PC-9 (cell line): ENCODE data around the gene SAP25.

Source experiments
- EZH2 ChIP-seq: fragments of 200-600 bp; sonication (generic); IDR thresholded peaks from 2 replicates; pipeline ENCODE4 v1.8.0; 2017; ENCODE audit warnings: antibody characterized with exemption, low read depth
- TF ChIP-seq, protein P1 (sequence below): fragments of 200-600 bp; sonication (generic); conservative IDR thresholded peaks from 2 replicates; pipeline ENCODE4 v1.6.1; 2017; ENCODE audit warnings: mixed run types, antibody characterized with exemption, mild to moderate bottlenecking, moderate library complexity

DNA sequence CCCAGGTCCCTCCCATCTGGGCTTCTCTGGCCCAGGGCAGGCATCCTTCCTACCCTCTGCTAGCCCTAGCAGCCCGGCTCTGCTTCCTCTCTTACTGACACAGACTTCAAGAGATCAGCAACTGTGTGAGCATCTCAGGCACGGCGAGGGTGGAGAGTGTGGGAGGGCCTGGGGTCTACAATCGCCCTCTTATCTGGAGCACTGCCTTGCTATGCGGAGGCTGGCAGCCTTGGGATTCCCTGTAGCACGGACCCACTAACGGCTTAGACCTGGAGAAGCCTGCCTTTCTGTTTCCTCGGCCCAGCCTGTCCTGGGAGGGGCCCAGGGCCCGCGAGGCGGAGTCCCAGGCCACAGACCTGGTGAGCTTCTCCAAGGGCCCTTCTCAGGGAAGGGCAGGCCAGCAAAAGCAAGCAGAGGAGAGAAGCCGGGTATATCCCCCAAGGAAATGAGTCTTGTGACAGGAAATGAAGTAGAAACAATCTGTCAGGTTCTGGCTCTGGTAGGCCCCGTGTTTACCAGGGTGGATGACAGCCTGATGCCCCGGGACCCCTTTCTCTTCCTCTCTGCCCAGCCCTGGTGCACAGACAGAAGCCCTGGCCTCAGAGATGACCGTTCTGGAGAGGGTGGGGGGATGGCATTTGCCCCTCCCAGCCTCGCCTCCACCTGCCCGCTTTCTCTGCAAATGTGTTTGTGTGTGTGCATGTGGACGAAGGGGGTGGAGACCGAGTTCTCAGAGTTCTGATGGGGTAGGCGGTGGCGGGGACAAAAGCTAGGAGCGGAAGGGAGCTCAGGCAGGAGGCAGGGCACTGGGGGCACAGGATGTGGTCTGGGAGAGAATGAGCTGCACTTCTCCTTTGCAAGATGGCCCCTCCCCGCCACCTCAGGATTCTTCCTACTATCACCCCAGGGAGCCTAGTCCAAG lies 9.7 kb upstream of the SAP25 start:
- TF ChIP-seq, protein P1, sequence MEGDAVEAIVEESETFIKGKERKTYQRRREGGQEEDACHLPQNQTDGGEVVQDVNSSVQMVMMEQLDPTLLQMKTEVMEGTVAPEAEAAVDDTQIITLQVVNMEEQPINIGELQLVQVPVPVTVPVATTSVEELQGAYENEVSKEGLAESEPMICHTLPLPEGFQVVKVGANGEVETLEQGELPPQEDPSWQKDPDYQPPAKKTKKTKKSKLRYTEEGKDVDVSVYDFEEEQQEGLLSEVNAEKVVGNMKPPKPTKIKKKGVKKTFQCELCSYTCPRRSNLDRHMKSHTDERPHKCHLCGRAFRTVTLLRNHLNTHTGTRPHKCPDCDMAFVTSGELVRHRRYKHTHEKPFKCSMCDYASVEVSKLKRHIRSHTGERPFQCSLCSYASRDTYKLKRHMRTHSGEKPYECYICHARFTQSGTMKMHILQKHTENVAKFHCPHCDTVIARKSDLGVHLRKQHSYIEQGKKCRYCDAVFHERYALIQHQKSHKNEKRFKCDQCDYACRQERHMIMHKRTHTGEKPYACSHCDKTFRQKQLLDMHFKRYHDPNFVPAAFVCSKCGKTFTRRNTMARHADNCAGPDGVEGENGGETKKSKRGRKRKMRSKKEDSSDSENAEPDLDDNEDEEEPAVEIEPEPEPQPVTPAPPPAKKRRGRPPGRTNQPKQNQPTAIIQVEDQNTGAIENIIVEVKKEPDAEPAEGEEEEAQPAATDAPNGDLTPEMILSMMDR = no peak
- no peak for TF ChIP-seq EZH2
